ENCODE measurements around the gene UBXN6.

UBXN6 gene

DNA sequence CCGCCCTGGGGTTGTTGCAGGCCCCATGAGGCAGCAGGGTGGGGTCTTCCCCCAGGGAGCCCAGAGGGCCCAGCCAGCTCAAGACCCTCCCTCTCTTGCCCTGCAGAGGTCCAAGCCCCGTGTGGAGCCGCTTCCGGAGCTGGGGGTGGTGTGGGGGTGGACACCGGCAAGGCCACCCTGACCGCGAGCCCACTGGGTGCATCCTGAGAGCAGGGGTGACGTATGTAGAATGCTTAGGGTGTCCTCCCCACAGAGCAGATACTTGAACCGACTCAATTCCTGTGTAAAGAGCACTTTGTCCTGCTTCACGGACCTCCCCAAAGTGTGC lies 14.8 kb downstream of the UBXN6 start:
- DNase-seq (ENCODE audit: low read depth in 2 of 2): no peak

DNA sequence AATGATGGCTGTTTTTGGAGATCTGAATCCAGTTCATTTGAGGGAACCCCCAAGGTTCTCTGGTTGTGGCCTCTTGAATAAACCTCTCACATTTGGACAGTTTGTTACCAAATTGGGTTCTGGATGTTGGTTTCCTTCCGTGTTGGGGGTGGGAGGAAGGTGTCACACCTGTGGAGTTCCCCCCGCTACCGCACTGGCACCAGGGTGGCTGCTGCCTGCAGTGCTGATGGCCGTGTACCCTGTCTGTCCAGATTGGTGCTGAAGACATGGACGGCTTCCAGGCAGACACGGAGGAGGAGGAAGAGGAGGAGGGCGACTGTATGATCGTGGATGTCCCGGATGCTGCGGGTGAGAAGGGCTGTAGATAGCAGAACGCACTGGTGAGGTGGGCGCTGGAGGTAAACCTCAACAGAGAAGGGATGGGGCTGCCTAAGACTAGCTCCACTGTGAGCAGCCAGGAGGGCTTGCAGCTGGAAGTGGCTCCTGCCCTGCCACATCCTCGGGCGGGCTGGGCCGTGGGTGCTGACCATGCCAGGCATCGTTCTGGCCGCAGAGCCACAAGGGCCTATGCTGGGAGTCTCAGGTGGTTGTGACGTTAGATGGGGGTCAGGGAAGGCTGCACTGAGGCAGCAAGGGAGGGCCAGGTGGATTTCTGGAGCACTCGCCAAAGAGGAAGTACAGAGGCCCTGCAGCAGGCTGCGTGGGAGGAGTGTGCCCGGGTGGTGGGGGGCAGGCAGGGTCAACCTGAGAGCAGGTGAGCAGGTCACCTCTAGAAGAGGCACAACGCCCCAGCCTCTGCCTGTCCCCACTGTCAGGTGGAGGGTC lies 15.4 kb downstream of the UBXN6 start:
- DNase-seq (ENCODE audit: low read depth in 2 of 2): no peak

DNA sequence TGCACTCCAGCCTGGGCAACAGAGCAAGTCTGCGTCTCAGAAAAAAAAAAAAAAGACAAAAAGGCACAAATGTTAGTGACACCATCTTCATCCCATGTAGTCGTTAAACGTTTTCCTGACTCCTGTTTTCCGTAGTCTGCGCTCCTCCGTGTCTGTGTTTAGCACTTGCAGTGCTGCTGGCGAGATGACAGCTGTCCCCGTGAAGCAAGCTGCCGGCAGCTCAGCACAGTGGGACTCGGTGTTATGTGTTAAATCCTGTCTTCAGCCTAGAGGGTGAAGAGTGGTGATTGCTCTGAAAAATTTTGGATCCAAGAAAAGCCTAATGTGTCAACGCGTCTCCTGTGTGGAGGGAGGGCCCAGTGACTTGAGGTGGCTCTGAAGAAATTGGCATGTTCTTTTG lies 18.4 kb downstream of the UBXN6 start:
- DNase-seq (ENCODE audit: low read depth in 2 of 2): no peak

DNA sequence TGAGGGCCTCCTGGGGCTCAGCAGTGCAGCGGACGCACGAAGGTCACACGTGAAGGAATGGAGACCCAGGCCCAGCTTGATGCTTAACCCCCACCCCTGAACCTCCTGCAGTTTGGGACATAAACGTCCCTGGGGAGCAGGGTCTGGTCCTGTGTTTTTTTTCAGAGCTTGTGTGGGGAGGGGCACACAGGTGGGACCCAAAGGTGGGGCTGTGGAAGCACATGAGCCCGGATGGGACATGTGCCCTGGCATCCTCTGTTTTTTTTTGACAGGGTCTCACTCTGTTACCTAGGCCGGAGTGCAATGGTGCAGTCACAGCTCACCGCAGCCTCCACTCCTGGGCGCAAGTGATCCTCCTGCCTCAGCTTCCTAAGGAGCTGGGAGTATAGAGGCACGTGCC lies 20.5 kb downstream of the UBXN6 start:
- DNase-seq (ENCODE audit: low read depth in 2 of 2): no peak

DNA sequence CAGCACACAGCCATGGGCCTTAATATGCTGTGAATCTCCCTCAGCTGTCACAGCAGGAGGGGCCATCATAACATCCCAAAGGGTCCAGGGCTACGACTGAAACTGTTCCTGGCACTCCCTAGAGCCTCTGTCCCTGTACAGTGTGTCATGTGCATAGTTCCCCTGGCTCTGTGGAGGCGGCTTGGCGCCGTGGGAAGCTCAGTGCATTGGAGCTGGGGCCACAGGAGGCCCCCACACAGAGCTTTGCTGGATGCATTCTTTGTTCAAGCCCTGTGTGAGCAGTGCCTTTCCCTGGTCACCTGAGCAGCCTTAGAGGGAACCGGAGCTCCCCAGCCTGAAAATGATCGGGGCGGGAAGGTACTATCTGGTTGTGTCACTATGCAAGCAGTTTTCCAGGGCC lies 21.4 kb downstream of the UBXN6 start:
- DNase-seq (ENCODE audit: low read depth in 2 of 2): no peak

DNA sequence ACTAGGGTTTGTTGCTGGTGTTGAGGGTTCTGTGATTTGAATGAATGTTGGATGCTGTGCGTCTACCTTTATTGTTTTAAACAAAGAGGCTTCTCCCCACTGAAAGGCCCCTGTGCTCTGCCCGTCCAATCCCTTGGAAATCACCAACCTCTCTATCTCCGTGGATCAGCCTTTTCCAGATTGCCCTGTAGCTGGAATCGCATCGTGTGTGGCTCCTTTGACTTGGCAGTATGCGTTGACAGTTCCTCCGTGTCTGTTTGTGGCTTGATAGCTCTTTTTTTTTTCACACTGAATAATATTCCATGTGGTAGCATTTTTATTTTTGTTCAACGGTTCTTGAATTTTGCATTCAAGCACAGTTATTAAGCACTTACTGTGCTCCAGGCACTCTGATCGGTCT lies 23.2 kb downstream of the UBXN6 start:
- DNase-seq (ENCODE audit: low read depth in 2 of 2): no peak

DNA sequence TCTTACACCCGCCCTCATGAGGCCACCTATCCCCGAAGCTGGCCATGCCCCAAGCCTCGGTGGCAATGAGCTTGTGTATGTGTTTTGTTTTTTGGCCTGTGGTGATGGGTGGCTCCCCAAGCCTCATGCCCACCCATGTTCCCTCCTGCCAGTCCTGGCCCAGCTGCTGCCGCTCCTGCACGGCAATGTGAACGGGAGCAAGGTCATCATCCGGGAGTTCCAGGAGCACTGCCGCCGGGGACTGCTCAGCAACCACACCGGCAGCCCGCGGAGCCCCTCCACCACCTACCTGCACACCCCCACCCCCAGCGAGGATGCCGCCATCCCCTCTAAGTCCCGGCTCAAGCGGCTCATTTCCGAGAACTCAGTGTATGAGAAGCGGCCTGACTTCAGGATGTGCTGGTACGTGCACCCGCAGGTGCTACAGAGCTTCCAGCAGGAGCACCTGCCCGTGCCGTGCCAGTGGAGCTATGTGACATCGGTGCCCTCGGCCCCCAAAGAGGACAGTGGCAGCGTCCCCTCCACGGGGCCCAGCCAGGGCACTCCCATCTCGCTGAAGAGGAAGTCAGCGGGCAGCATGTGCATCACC lies 24.6 kb downstream of the UBXN6 start:
- no peak for DNase-seq (ENCODE audit: low read depth in 2 of 2)

DNA sequence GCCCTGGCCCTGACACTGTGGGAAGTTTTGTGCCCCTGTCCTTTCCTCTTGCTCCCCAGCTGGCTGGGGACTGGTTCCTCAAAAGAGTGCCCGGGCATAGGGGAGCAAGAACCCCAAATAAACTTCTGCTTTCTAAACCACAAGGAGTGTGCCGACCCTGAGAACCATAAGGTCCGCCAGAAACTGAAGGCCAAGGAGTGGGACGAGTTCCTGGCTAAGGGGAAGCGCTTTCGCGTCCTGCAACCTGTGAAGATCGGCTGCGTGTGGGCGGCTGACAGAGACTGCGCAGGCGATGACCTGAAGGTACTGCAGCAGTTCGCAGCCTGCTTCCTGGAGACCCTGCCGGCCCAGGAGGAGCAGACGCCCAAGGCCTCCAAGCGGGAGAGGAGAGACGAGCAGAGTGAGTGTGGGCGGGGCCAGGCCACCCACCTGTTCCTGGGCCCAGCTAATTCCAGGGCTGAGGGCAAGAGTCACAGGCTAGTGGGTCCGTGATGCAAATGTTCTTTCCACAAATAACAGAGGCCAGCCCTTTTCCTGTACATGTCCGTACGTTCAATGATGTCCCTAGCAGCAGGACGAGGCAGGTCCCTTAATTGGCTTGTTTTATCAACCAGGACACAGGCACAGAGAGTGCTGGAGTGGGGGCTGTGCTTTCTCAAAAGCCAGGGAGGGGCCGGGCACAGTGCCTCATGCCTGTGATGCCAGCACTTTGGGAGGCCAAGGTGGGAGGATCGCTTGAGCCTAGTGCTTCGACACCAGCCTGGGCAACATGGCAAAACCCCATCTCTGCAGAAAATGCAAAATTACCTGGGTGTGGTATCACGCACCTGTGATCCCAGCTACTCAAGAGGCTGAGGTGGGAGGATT lies 25.6 kb downstream of the UBXN6 start:
- DNase-seq (ENCODE audit: low read depth in 2 of 2): no peak

DNA sequence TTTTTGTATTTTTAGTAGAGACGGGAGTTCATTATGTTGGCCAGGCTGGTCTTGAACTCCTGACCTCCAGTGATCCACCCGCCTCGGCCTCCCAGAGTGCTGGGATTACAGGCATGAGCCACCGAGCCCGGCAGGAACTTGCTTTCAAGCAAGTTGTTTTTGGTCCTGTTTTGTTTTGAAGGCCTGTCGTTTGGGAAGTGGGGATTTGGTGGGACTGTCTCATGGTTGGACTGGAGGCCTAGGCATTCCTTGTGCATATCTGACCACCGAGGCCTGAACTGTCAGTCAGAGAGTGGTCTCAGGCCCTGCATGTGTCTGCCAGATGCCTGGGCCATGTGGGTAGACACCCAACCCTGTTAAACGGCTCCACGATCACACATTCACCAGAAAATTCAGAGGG lies 26.3 kb downstream of the UBXN6 start:
- DNase-seq (ENCODE audit: low read depth in 2 of 2): no peak

DNA sequence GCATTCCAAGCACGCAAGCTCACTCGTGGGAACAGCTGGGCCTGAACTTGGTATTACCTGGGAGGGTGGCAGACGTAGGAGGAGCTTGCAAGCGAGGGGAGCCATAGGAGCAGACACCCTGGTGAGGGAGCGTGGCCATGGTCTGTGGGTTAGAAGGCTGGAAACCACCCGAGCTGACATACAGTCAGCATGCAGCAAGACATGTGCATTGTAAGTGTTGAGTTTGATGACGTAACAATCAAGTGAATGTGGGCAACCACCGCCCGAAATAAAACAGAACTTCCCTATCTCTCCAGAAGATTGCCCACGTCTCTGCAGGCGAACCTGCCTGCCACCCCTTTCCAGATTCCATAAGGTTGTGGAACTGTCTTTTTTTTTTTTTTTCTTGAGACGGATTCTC lies 26.8 kb downstream of the UBXN6 start:
- DNase-seq (ENCODE audit: low read depth in 2 of 2): no peak

DNA sequence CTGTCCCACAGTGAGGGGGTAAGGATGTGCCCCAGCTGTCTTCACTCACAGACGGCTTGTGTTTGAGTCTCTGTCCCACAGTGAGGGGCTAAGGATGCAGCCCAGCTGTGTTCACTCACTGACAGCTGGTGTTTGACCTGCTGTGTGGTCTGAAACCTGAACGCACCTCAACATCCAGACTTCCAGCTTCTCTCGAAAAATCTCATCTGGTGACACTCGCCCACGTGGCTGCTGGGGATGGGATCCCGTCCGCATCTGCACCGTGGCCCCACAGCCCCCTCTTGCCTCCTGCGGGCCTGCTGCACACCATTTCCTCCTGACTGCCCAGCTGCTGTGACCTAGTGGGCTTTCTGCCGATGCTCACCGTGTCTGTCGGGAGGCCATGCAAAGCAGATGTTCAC lies 27.8 kb downstream of the UBXN6 start:
- DNase-seq (ENCODE audit: low read depth in 2 of 2): no peak

DNA sequence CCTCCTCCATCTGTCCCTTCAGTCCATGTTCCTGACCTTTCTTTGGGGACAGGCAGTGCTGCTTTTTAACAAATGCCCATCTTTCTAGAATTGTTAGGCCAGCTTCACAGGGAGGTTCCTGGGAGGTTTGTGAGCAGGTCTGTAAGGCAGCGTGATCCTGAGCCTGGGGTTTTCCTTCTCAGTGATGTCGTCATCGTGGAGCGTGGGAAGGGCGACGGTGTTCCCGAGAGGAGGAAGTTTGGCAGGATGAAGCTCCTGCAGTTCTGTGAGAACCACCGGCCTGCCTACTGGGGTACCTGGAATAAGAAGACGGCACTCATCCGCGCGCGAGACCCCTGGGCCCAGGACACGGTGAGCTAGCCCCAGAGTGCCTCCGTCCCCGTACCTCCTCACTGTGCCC lies 28.3 kb downstream of the UBXN6 start:
- DNase-seq (ENCODE audit: low read depth in 2 of 2): no peak

DNA sequence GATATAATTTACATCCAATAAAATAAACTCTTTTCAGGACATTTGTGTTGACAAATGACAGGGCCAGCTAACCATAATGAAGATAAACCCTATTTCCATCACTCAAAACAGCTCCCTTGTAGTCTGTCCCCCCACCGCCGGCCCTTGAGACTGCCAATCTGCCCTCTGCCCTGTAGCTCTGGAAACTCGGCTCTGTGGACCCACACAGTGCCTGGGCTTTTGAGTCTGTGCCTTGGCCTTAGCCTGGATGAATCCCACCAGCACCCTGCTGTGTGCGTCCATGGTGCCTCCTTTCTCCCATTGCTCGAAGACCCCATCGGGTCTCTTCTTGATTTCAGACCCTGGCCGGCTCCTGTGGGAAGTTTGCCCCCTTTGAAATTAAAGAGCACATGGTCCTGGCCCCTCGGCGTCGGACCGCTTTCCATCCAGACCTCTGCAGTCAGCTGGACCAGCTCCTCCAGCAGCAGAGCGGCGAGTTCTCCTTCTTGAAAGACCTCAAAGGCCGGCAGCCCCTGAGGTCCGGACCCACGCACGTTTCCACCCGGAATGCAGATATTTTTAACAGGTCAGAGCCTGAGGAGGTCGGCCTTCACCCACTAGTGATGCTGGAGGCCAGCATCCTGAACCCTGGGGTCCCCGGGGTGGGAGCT lies 29.1 kb downstream of the UBXN6 start:
- no peak for DNase-seq (ENCODE audit: low read depth in 2 of 2)

DNA sequence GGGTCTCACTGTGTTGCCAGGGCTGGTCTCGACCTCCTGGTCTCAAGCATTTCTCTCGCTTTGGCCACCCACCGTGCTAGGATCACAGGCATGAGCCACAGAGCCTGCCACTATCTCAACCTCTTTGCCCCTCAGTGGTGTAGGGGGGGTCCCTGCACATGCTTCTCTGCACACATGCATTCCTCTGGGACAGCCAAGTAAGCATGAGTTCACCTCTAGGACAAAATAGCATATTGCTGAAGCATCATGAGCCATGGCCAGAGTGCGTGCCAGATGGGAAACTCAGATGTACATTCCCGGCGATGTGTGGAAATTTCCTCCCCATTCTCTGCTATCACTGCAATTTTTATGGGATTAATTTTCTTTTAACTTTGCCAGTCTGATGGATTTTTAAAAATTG lies 32.1 kb downstream of the UBXN6 start:
- no peak for DNase-seq (ENCODE audit: low read depth in 2 of 2)

DNA sequence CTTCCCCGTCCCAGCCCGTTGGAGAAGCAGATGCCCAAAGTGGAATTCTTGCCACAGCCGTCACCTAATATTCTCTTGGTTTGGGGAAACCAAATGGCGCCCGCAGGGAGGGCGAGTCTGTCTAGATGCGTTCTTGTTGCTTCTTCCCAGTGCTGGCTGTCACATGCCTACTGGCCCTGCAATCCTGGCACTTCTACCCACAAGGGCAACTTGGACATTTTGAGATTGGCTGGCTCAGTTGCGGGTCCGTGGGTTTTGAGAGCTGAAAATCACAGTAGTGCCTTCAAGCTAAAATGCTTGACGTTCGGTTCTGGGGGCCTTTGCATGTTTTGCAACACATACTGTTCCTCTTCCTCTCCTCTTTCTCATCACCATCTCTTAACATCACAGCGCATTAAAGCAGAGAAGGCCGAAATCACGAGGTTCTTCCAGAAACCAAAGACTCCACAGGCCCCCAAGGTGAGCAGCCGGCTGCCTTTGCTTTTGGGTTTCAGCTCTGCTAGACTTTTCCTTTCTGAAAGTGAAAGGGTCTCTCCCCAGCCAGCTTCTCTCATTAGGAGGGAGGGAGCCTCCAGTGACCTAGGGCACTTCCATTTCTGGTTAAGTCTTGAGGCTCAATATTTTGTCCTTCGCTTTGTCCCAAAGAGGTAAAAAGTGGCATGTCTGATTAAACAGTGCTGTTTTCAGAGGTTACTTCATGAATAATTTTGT lies 34.0 kb downstream of the UBXN6 start:
- DNase-seq (ENCODE audit: low read depth in 2 of 2): no peak

DNA sequence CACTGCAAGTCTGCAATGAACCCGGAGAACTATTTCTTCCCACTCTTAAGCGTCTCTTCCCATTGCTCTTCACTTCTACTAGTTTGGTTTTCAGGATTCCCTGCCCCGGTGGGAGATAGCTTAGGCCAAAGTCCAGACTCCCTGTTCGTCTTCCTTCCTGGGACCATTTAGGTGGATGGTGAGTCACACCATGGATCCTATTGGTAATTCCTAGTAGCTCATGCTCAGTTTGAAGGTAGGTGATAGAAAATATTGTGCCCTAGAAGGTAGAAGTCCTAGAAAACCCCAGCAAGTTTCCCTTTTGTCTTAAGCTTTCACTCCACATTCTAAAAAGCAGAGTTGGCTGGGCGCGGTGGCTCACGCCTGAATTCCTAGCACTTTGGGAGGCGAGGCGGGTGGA lies 41.3 kb downstream of the UBXN6 start:
- DNase-seq (ENCODE audit: low read depth in 2 of 2): no peak

DNA sequence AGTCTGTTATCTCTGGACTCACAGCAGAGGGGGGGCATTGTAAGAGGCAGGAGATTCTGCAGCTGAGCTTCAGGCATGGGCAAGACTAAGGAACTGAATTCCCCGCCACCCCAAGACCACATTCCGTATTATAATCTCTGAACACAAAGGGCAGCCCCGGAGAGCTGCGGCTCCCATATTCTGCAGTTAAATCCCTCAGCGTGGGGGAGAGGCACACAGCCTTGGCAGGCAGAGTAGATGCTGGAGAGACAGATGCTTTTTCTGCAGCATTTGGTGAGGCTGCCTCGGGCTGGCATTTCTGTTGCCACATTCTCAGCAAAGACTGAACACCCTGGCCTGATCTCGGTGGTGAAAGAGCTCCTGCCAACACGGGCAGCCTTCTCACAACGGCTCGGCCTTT lies 42.2 kb downstream of the UBXN6 start:
- no peak for DNase-seq (ENCODE audit: low read depth in 2 of 2)

DNA sequence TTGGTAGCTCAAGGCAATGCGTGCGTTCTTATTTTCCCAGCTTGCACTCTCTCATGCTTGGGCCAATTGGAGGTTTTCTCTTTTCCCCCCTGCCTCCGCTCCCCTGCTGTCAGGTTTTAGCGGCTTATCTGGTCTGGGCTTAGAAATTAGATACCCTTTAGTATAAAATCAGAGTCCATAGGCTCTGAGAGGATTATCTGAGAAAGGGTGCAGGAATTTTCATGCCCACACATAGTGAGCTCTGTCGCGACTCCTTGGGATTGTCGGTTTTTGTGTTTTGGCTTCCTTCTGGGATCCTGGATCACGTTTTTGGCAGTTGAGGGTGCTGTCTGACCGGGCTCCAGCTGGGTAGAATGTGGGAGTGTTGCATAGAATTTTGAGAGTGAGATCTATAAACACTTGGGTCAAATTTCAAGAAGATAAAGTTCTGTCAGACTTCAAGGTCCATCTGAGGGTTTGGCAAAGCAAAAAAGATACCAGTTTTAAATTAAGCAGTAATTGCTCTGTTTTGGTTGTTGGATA lies 42.7 kb downstream of the UBXN6 start:
- DNase-seq (ENCODE audit: low read depth in 2 of 2): no peak

DNA sequence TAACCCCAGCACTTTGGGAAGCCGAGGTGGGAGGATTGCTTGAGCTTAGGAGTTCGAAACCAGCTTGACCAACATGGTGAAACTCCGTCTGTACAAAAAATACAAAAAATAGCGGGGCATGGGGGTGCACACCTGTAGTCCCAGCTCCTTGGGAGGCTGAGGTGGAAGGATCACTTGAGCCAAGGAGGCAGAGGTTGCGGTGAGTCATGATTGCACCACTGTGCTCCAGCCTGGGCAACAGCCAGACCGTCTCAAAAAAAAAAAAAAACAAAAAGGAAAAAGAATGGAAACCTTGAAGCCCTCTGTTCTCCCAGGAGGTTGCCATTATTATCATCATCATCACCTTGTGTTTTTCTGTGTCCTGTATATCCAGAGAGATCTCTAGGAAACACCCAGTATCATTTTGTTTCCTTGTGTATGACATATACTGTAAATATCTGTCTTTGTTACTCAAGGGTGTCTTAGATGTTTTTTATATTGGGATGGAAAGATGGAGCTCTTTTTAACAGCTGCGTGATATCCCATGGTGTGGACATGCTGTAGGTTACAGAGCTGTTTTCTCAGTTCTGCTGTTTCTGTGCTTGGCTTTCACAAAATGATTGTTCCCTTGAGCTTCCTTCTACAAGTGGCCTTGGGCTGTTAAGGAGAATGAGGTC lies 43.3 kb downstream of the UBXN6 start:
- DNase-seq (ENCODE audit: low read depth in 2 of 2): no peak

DNA sequence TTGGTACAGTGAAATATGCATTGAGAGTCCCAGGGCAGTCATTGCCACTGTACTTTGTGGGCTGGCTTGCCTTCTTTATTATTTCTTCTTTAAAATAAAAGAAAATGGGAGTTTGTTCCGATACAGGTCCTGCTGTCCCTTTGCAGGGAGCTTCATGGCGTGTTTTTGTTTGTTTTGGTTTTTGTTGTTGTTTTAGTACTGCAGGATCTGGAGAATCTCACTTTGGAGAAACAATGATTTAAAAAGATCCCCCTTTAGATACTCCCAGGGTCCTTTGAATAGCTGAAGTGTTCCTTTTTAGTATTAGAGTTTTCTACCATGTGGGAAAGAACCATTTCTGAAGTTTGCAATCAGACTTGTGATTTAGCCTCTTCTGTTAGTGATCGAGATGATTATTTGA lies 44.0 kb downstream of the UBXN6 start:
- no peak for DNase-seq (ENCODE audit: low read depth in 2 of 2)
